Astrocyte of the spinal cord (primary cell): Measurements from ENCODE around the gene NKX6-1.

ENCODE experiments used
- DNase-seq: peaks from one replicate; pipeline ENCODE4 v3.0.0; 2011; ENCODE audit warnings: low read depth, low spot score
- H3K4me3 ChIP-seq: 2 replicates; pipeline ENCODE4 v1.5.1; 2011; ENCODE audit warnings: low read depth, mild to moderate bottlenecking, low read length, moderate library complexity
- in situ Hi-C: cut with HindIII; loops from 2 replicates; pipeline ENCODE4 v1.10.0; 2017; ENCODE audit warnings: low sequenced_read_pairs
- TF ChIP-seq, protein P1 (sequence below): IDR thresholded peaks from 2 replicates; pipeline ENCODE4 v1.5.1; 2012; ENCODE audit warnings: low read depth, mild to moderate bottlenecking, low read length, inconsistent platforms

Gene NKX6-1

DNA sequence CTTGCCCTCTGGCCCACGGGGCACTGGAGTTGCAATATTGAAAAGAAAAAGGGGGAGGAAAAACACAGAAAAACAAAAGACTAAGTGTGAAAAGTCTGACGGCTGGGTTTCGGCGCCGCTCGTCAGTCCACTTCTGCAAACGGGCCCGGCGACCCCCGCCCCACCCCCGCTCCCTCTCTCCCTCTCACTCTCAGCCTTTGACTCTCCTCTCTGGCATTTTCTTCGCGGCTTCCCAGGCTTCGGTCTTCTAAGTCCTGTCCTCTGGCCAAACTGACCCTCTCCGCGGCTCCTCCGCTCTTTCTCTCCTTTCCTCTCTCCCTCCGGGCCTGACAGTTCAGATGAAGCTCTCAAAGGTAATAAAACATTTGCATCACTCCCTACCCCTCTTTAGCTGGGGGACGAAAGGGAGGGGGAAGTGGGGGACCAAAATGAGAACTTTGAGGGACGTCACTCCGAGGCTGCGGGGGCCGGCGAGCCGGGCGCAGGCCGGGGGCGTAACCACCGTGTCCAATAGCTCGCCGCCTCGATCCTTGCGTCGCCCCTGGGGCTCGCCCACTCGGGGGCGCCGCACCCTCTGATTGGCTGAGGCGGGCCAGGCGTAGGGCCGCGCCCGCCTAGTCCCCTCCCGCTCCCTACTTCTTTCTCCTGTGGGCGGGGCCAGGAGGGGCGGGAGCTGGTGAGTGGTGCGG is at the start of gene NKX6-1:
Gene NKX6-1, minus strand, starts transcription at position 358 of the 689 bp plus-strand sequence. CDS start 1,064 bp downstream, outside the sequence.
- in situ Hi-C loops, result no loop called here
- TF ChIP-seq, protein P1, sequence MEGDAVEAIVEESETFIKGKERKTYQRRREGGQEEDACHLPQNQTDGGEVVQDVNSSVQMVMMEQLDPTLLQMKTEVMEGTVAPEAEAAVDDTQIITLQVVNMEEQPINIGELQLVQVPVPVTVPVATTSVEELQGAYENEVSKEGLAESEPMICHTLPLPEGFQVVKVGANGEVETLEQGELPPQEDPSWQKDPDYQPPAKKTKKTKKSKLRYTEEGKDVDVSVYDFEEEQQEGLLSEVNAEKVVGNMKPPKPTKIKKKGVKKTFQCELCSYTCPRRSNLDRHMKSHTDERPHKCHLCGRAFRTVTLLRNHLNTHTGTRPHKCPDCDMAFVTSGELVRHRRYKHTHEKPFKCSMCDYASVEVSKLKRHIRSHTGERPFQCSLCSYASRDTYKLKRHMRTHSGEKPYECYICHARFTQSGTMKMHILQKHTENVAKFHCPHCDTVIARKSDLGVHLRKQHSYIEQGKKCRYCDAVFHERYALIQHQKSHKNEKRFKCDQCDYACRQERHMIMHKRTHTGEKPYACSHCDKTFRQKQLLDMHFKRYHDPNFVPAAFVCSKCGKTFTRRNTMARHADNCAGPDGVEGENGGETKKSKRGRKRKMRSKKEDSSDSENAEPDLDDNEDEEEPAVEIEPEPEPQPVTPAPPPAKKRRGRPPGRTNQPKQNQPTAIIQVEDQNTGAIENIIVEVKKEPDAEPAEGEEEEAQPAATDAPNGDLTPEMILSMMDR, result no peak
- DNase-seq, result peak; percentile 92
- H3K4me3 ChIP-seq, result peak within 1 kb of the TSS; percentile 61

DNA sequence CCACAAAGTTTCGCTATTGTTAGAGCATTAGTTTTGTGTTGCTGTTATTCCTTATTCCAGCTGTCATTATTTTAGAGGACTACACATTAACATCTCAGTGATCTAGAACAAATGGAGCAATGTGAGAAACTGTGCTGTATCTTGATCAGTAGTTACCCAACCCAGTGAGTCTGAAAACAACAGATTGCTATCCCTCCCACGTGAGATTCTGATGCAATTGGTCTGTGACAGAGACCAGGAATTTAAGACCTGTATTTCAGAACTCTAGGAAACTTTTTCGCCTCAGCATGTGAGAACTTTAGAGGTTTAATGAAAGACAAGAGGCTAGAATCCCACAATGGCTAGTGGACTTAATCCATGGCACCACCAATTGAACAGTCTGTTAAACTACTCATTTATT is 48.1 kb upstream of the NKX6-1 start:
- DNase-seq, result no peak
- in situ Hi-C loops, result no loop called here
- TF ChIP-seq, protein P1, result no peak
- H3K4me3 ChIP-seq, result no peak overlapping the region

DNA sequence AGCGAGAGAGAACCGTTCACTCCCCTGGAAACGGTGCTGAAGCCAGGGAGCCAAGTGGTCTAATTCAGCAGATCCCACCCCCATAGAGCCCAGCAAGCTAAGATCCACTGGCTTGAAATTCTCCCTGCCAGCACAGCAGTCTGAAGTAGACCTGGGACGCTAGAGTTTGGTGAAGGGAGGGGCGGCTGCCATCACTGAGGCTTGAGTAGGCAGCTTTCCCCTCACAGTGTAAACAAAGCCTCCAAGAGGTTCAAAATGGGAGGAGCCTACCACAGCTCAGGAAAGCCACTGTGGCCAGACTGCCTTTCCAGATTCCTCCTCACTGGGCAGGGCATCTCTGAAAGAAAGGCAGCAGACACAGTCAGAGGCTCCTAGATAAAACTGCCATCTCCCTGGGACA is 46.0 kb upstream of the NKX6-1 start:
- no peak overlapping the region for H3K4me3 ChIP-seq
- in situ Hi-C loops, result no loop called here
- TF ChIP-seq, protein P1, result no peak
- no peak for DNase-seq

DNA sequence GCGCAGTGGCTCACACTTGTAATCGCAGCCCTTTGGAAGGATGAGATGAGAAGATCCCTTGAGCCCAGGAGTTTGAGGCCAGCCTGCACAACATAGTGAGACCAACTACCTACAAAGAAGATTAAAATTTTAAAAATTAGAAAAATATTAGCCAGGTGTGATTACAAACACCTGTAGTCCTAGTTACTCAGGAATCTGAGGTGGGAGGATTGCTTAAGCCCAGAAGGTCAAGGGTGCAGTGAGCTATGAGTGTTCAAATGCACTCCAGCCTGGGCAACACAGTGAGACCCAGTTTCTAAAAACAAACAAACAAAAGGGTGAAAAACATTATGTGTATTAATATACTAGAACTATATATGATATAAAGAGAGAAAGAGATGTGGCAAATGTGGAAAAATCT is 36.8 kb upstream of the NKX6-1 start:
- DNase-seq, result no peak
- no peak overlapping the region for H3K4me3 ChIP-seq
- in situ Hi-C loops, result no loop called here
- TF ChIP-seq, protein P1, result no peak

DNA sequence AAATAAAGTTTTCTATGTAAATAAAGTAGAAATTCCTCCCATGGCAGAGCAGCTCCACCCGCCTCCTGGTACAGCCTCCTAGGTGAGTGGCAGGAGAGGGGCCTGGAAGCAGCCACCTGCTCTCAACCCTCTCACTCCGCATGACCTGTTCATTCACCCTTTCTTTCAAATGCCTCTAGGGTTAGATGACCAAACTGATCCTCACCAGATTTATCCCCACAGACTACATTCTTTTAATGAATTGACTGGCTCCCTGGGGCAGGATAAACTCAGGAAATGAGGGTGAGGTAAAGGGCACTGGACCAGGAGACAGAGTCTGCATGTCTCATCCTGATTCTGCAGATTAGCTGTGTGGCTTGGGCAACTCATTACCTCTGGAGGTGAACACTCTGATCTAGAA is 32.6 kb upstream of the NKX6-1 start:
- TF ChIP-seq, protein P1, result no peak
- in situ Hi-C loops, result no loop called here
- H3K4me3 ChIP-seq, result no peak overlapping the region
- no peak for DNase-seq

DNA sequence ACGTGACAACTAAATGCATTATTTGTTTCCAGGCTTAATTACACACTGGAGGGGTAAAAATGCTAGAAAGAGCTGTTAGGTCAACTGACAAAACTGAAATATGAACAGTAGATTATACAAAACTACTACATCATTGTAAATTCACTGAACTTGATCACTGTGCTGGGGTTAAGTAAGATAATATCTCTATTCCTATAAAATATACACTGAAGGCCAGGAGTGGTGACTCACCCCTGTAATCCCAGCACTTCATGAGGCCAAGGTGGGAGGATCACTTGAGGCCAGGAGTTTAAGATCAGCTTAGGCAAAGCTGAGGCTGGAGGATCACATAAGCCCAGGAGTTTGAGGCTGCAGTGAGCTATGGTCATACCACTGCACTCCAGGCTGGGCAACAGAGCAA is 31.8 kb upstream of the NKX6-1 start:
- no peak overlapping the region for H3K4me3 ChIP-seq
- TF ChIP-seq, protein P1, result no peak
- peak; percentile 4 for DNase-seq
- in situ Hi-C loops, result no loop called here
